ENCODE results near the gene SERPINA1. TPM values are rescaled to one million over a fixed set of nuclear protein-coding genes. Genes with fewer than 3 reads are reported as not detected.

SERPINA1 gene
- total RNA-seq, 1 experiment from 2014 or later, result not detected

GRCh38 chr14:94340533-94340932 lies 47.9 kb downstream of the SERPINA1 start:
- peaks cover 12% of the 10 kb centered on the region for H3K27me3 Mint-ChIP-seq (ENCODE audit: low read depth)
- no peak overlapping the region for H3T11ph ChIP-seq (ENCODE audit: low read length)
- H2BK20ac ChIP-seq (ENCODE audit: low read depth, low read length, poor library complexity, severe bottlenecking), result no peak overlapping the region

More at GRCh38 chr14:94340533-94340932, 47.9 kb downstream of the SERPINA1 start:
- Histone ChIP-seq H4K20me1 (ENCODE audit: control insufficient read depth, insufficient read depth, insufficient read length) (no peaks in the 10 kb centered on the region), H2BK5ac (ENCODE audit: insufficient read length, low read length) (no peak overlapping the region), H3K56ac (ENCODE audit: insufficient read length, low read depth, low read length) (no peak overlapping the region), H2BK120ac (ENCODE audit: low read depth, low read length, poor library complexity, severe bottlenecking) (no peak overlapping the region), H3K27me3 (ENCODE audit: insufficient read depth, low read length) (no peaks in the 10 kb centered on the region), H2BK12ac (ENCODE audit: insufficient read length, low read depth, low read length) (no peak overlapping the region), H3K79me2 (ENCODE audit: insufficient read depth, low read length) (no peaks in the 10 kb centered on the region), H3K79me1 (ENCODE audit: insufficient read depth, low read depth, low read length, poor library complexity, severe bottlenecking) (no peaks in the 10 kb centered on the region), H3K4me2 (ENCODE audit: insufficient read depth, insufficient read length, low read length) (no peak overlapping the region), H2AK5ac (ENCODE audit: insufficient read length, low read length) (no peak overlapping the region), H3K23ac (ENCODE audit: insufficient read length, low read depth, low read length) (no peak overlapping the region), H3K27ac (ENCODE audit: insufficient read length, low read depth, low read length) (no peak overlapping the region), H3K9ac (ENCODE audit: extremely low read depth, insufficient read length, low read length) (no peak overlapping the region), H4K91ac (ENCODE audit: insufficient read length, low read depth, low read length) (no peak overlapping the region), H3K18ac (ENCODE audit: insufficient read length, low read depth, low read length) (no peak overlapping the region), H2AFZ (ENCODE audit: low read length) (no peak overlapping the region), H4K5ac (ENCODE audit: insufficient read length, low read depth, low read length) (no peak overlapping the region), H2BK15ac (ENCODE audit: low read depth, low read length) (no peak overlapping the region), H4K8ac (replicated peaks; ENCODE audit: insufficient read length, low read depth, low read length) (no peak overlapping the region), H3K4me1 (ENCODE audit: insufficient read depth, low read length) (no peaks in the 10 kb centered on the region), H3K4ac (ENCODE audit: low read depth, low read length) (no peak overlapping the region), H3K14ac (ENCODE audit: insufficient read depth, low read length) (no peak overlapping the region), H3K9me3 (ENCODE audit: control insufficient read depth, low read depth, low read length) (no peaks in the 10 kb centered on the region), H3K23me2 (ENCODE audit: insufficient read length, low read depth, low read length, poor library complexity, severe bottlenecking) (no peaks in the 10 kb centered on the region)
- Mint-ChIP-seq H3K4me1 (no peaks in the 10 kb centered on the region), H3K27ac (no peak overlapping the region), H3K9me3 (no peaks in the 10 kb centered on the region; a peak in 1 of 5 replicates), H3K36me3 (ENCODE audit: insufficient read depth in 1 of 3, low read depth in 3 of 3) (no peaks in the 10 kb centered on the region), H3K4me3 (no peak overlapping the region)
- TF ChIP-seq, protein P1, sequence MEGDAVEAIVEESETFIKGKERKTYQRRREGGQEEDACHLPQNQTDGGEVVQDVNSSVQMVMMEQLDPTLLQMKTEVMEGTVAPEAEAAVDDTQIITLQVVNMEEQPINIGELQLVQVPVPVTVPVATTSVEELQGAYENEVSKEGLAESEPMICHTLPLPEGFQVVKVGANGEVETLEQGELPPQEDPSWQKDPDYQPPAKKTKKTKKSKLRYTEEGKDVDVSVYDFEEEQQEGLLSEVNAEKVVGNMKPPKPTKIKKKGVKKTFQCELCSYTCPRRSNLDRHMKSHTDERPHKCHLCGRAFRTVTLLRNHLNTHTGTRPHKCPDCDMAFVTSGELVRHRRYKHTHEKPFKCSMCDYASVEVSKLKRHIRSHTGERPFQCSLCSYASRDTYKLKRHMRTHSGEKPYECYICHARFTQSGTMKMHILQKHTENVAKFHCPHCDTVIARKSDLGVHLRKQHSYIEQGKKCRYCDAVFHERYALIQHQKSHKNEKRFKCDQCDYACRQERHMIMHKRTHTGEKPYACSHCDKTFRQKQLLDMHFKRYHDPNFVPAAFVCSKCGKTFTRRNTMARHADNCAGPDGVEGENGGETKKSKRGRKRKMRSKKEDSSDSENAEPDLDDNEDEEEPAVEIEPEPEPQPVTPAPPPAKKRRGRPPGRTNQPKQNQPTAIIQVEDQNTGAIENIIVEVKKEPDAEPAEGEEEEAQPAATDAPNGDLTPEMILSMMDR (conservative IDR thresholded peaks at IDR 0.05), result no peak
- DNase-seq, result no peak

All from H9 (cell line).